IPS DF 19.7 (cell line): ENCODE results near the gene SIT1.
"Not testable (repeated sequence)": the region's sequence is repeated elsewhere in the genome, so short reads cannot be mapped to it uniquely, and the experiment has no call there.

Experiments used
- DNase-seq: peaks from one replicate; pipeline ENCODE4 v3.0.0-alpha.2; 2013; ENCODE audit warnings: low read depth, low spot score

Gene SIT1

DNA sequence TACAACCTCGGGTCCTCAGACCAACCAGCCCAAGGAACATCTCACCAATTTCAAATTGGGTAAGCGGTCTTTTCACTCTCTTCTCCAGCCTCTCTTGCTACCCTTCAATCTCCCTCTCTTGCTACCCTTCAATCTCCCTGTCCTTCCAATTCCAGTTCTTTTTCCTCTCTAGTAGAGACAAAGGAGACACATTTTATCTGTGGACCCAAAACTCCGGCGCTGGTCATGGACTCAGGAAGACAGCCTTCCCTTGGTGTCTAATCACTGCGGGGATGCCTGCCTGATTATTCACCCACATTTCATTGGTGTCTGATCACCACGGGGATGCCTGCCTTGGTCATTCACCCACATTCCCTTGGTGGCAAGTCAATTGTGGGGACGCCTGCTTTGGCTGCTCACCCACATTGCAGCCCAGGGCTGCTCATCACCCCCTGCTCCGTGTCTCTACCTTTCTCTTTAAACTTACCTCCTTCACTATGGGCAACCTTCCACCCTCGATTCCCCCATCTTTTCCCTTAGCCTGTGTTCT lies 13.2 kb downstream of the SIT1 start:
- not testable (repeated sequence) for DNase-seq

DNA sequence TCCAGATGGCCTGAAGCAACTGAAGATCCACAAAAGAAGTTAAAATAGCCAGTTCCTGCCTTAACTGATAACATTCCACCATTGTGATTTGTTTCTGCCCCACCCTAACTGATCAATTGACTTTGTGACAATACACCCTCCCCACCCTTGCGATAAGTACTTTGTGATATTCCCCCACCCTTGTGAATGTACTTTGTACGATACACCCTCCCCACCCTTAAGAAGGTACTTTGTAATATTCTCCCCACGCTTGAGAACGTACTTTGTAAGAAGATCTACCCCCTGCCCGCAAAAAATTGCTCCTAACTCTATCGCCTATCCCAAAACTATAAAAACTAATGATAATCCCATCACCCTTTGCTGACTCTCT lies 13.9 kb downstream of the SIT1 start:
- not testable (repeated sequence) for DNase-seq

DNA sequence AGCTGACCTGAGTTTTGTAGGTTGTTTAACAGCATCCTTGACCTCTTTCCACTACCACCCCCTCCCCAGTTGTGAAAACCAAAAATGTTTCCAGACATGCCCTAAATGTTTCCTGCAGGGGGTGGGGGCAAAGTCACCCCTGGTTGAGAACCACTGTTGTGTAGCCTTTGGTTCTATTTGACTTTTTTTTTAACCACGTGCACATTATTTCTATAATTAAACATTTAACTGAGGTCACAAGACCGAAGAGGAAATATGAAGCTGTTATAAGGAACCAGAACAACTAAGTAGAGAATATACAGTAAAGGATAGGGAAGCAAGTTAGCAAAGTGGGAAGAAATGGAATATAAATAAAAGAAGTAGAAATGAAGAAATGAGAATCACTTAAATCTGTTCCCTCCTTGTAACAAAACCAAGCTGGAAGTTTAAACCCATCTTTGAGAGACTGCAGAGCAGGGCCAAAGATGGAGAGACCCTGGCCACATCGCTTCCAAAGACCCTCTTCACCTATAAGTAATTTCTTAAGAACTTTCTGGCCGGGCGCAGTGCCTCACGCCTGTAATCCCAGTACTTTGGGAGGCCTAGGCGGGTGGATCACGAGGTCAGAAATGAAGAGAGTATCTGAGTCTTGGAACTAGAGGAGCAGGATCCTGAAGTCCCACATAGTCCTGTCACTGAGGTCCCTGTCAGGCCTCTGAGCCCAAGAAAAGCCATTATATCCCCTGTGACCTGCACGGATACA lies 14.4 kb downstream of the SIT1 start:
- no peak for DNase-seq

DNA sequence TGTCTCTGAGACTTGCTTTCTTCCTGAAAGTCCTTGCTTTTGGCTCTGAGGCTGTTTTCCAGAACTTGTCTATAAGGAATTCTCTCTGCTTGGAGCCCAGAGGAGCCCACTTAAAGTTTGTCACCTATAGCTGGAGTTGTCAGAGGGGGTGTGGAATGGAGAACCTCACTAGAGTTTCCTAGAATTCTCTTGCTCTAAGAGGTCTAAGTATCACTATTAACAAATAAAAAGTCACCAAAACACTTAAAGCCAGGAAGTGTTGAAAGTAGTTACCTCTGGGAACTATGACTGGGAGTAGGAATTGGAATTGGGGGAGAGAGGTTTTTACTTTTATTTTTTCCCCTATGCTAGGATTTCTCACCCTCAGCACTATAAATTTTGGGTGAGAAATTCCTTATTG lies 15.0 kb downstream of the SIT1 start:
- no peak for DNase-seq

DNA sequence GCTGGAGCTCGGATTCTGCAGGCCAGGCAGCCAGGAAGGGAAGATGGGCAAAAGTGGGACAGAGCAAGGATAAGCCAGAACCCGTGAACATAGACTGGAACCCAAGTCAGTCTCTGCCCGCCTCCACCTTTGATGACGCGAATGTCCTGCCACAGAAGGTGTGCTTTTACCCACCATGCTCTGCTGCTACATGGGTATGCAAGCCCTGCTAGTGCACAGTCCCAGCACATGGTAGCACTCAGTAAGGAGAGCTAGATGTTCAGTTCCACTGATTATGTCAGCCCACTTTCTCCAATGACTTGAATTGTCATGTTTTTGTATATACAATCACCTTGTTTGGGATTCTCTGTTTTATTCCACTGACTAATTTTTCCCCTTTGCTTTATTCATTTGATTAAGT lies 21.1 kb downstream of the SIT1 start:
- DNase-seq = no peak

DNA sequence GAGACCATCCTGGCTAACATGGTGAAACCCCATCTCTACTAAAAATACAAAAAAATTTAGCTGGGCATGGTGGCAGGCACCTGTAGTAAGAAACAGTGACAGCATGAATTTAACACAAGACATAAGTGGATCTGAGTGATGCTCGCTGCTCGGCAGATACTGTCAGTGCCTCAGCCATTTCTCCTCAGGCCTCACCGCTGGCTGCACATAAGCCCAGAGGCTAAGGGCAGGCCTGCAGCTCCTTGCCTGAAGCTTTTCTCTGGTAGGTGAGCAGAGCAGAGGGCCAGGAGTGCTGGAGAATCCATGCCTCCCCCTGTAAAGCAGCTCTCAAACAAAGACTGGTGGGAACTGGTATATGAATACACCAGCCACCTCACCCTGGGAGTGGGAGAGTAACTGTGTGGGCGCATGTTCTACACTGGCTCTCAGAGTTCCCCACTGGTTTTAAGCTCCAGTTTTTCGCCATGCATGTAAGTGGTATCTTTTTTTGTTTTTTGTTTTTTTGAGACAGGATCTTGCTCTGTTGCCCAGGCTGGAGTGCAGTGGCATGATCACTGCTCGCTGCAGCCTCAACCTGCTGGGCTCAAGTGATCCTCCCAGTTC lies 22.2 kb downstream of the SIT1 start:
- DNase-seq = no peak

DNA sequence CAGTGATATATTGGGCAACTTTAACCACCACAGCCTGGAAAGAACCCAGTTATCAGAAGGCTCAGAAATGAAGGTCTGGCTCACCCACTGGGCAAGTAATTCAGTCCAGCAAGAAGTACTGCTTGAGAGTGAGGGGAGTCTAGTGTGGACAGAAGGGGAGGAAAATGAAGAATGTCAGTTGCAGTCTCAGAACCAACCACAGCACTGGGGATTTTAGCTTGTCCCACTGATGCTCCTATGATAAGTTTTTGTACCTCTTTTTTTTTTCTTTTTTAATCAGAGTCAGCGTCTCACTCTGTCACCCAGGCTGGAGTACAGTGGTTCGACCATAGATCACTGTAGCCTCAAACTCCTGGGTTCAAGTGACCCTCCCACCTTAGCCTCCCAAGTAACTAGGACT lies 23.2 kb downstream of the SIT1 start:
- DNase-seq = no peak

DNA sequence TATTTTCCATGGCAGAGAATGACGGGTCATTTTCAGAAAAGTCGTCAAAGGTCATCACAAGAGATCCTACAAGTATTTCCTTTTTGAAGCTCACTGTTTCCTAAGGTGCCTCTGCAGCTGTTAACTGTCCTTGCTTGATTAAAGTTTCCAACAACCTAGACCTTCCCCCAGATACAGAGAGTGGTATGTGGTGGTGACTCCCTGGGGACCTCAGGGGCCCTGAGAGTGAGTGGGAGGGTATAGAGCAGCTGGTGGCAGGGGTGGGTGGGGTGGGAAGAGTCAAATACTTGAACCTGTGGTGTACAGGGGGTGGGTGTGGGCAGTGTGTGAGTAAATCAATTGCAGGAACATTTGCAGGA lies 31.0 kb downstream of the SIT1 start:
- no peak for DNase-seq

DNA sequence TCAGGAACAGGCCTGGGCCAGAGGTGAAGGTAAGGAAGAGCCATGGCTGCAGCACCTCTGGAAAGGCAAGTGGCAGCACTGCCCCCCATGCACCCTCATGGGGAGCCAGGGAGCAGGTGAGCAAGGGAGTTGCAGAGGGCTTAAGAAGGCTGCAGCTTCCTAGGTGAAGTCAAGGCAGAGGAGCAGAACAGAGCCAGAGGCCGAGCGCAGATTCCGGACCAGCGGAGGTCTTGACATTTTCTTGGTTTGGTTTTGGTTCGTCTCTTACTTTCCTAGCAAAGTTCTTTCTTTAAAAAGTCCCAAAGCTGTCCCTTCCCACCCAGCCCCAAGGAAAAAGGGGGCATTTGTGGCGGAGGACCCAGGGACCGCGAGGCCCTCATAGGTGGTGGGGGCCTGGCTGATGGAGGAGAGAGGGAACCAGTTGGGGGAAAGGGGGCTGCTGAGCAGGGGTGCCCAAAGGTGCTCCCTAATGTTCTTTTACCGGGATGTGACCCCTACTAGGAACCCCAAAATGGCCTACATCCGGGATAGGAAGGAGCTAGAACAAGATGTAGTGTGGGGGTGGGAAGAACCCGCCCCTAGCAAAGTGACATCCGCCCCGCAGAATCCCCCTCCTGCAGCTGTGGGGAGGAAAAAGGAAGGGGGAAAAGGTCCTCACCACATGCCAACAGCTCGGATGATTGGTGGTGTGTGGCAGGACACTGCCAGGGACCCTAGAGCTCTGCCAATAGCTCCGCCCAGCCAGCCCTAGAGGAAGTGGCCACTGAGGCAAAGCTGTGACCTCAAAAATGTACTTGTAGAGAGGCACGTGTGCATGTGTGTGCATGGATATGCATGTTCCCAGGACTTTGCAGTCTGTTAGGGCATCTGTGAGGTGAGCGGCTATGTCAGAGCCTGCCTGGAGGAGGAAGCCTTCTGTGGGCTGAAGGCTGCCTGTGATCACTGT lies 31.6 kb downstream of the SIT1 start:
- DNase-seq = no peak

DNA sequence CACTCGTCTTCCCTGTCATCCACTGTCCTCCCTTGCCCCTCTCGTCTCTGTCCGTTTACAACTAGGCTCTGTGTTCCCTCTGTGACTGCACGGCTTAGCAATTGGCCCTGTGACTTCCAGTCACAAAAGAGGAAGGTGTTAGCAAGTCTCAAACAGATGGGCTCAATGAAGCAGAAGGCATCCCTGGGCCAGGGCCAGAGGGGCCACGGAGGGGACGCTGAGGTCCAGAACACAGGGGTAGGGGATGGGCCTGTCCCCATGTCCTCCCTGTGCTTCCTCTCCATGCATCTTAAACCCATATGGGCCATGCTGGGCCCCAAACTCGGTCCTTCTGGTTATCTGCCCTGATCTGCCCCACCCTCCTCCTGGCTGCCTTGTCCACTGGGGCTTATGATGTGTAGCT lies 32.4 kb downstream of the SIT1 start, which contains the start of gene CD72:
CD72 (minus strand) TSS at position 89 of the 403 bp plus-strand sequence. CDS start 110 bp downstream, outside the sequence.
- DNase-seq = no peak

DNA sequence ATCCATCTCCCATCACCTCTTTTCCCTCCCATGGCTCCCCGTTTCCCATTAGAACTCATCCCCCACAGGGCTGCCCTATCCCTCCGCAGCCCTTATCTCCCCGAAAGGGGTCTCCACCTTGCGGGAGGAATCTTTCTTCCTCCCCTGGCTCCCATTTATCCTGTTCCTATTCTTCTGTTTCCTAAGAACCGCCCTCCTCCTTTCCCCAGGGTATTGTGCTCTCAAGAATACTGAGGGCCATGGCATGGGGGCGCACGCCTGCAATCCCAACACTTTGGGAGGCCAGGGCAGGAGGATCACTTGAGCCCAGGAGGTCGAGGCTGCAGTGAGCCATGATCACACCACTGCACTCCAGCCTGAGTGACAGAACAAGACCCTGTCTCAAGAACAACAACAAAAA lies 33.2 kb downstream of the SIT1 start:
- DNase-seq = no peak

DNA sequence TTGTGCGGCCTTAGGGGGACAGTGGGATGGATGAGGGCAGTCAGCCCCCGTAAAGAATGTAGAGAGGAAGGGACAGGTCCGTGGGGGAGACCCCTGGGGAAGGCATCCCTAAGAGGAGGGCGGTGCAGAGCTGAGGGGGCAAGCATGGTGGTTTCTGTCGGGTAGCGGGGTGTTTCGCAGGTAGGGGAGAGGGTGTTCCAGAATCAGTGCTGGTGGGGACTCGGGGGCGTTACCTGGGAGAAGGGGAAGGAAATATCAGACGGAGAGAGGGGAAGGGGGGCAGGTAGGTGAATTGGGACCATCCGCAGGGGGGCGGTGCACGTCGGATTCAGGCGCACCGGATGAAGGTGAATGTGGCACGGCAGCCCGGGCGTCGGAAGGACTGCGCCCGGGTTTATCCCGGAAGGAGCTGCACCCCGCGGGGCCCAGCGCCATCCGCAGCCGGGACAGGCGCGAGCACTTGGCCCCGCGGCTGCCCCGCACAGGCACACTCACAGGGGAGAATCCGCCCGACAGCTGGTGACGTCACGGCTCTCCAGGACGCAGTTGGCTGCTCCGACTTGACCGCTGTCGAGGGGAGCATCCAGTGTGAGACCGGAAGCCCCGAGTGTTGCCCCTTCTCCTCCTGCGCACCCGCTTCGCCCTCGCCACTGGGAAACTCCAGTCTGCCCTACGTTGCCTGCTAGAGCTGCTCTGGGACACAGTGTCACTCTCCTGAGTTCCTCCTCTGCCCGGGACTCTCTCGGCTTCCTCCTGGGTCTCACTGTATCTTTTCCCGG lies 33.9 kb downstream of the SIT1 start:
- DNase-seq = no peak

DNA sequence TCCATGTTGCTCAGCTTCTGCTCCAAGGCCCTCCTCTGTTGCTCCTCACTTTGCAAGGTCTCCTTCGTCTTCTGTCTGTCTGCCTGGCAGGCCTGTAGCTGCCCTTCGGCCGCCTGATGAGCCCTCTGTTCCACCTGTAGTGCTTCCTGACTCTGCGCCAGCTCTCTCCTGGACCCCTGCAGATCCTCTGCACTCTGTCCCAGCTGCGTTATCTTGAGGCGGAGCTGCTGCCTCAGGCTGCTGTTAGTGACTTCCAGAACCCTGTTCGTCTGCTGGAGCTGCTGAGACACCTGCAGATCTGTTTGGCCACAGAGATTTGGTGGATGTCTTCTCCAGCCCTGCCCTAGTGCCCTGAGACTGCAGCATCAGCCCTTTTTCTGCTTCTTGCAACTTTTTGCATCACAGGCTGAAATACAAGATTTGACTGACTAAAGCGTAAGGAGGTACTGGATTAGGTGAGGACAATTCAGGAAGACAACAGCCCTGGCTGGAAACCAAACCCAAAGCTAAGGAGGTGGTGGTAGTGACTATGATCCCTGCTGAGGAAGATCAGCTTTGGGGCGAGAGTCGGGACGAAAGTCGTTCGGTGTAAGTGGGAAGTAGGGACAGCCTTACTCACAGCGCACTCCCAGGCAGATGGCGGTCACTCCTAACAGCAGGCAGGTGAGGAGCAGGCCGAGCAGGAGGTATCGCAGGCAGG lies 34.6 kb downstream of the SIT1 start:
- no peak for DNase-seq

DNA sequence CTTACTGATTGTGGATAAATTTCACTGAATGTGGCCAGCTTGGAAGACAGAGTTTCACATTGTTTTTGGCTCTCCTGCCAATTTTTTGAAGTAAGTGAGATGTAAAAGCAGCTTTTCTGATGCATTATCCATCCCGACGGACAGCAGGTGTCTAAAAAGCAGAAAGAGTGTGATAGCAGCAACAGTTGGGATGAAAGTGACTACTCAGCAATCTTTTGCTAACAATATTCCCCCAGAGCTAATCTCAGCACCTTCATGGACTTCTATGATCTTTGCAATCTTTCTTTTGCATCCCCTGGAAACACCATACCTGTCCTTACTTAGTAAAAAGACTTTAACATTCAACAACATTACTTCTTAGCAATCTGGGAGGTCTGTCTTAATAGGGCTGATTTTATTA lies 37.9 kb downstream of the SIT1 start:
- DNase-seq = no peak

DNA sequence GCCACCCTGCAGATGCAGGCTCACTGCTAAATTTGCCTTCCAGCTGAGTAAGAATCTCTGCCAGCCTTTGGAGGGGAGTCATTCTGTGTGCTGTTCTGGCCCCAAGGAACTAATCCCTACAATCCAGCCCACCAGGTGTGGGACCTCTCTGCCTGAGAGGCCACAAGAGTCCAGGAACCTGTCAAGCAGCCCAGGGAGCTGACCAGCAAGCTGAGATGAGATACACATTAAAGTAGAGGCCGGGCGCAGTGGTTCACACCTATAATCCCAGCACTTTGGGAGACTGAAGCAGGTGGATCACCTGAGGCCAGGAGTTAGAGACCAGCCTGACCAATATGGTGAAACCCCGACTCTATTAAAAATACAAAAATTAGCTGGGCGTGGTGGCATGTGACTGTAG lies 38.7 kb downstream of the SIT1 start:
- DNase-seq = not testable (repeated sequence)

DNA sequence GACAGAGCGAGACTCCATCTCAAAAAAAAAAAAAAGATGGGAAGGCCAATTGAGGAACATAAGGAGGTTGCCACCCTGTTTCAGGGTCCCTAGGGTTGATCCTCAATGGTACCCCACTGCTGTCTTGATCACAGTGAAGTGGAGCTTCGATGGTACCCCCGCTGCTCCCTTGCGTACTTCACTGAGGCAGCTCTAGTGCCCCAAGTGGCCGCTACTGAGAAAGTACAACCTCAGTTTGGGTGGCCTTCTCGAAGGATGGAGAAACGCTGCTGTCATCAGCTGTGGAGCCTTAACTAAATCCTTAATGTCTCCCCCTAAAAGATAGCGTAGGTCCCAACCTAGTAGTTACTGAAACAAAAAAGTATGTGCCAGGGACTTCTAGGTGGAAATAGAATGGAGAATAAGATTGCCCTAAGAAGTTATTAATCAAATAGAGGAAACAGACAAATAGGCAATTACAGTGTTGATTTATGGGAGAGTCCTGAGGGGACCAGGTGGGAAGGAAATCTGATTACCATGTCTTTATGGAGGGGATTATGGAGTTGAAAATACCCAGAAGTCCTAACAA lies 39.4 kb downstream of the SIT1 start:
- DNase-seq = no peak

DNA sequence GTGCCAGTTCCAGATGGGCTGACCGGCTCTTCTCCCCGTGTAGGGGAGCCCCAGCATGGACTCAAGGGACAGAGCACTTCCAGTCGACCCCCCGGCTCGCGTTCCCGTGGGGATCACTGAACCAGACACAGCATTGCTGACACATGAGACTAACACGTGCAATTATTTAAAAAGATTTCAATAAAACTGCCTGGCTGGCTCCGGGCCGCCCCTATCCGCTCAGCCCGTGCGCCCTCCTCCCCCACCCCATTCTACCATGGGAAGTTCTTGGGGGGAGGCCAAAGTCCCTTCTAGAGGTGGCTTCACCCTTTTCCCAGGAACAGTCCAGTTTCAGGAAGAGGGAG lies 40.9 kb downstream of the SIT1 start:
- DNase-seq = no peak

DNA sequence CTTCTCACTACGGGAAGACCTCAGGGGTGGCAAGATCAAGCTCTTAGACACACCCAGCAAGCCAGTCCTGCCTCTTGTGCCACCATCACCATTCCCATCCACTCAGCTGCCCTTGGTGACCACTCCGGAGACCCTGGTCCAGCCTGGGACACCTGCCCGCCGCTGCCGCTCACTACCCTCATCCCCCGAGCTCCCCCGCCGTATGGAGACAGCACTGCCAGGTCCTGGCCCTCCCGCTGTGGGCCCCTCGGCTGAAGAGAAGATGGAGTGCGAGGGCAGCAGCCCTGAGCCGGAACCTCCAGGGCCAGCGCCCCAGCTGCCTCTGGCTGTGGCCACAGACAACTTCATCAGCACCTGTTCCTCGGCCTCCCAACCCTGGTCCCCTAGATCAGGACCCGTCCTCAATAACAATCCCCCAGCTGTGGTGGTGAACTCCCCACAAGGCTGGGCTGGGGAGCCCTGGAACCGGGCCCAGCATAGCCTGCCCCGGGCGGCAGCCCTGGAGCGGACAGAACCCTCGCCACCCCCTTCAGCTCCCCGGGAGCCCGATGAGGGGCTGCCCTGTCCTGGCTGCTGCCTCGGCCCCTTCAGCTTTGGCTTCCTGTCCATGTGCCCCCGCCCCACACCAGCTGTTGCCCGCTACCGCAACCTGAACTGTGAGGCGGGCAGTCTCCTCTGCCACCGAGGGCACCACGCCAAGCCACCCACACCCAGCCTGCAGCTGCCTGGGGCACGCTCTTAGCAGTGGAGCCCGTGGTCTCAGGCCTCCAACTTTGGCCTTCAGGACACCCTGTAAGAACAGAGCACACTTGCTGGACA lies 41.5 kb downstream of the SIT1 start:
- DNase-seq = no peak

DNA sequence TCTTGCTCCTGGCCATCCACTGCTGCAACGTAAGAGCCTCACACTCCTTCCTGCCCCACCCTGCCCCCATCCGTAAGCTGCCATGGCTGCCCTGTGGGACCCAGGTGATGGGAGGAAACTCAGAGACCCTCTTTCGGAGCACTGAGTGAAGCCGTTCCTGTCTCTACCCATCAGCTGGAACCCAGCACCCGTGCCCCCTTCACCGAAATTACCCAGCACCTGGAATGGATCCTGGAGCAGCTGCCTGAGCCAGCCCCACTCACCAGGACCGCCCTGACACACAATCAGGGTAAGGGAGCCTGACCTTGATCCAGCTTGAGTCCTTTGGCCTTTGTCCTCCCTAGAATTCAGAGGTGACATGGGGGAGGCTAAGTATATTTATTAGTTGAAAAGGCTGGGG lies 42.5 kb downstream of the SIT1 start:
- DNase-seq = no peak

DNA sequence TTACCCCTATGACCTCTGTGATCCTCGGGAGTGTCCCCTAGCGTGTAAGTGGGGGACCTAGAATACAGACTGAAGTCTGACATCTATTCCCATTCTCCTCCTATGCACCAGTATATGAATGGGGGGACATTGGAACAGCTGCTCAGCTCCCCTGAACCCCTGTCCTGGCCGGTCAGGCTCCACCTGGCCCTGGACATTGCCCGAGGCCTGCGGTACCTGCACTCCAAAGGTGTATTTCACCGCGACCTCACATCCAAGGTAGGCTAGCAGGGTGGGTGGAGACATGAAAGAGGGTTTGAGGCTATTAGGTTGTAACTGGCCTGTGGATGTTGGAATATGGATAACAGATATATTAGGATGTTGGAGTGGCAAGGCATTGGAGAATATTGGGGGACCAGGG lies 44.0 kb downstream of the SIT1 start:
- no peak for DNase-seq
